NT2/D1 (cell line): ENCODE data around the gene NOTCH3.

Source experiments
- DNase-seq: peaks from one replicate; pipeline ENCODE4 v3.0.0-alpha.2; 2011; ENCODE audit warnings: low read depth, low spot score
- H3K27me3 ChIP-seq: 2 replicates; pipeline ENCODE4 v1.6.0; 2011; ENCODE audit warnings: mild to moderate bottlenecking; ENCODE audit not compliant: insufficient read length, insufficient read depth
- H3K36me3 ChIP-seq: 2 replicates; pipeline ENCODE4 v1.6.1; 2011; ENCODE audit warnings: mild to moderate bottlenecking, low read length, mixed read lengths; ENCODE audit not compliant: insufficient read depth, insufficient read length
- H3K4me1 ChIP-seq: 2 replicates; pipeline ENCODE4 v1.5.1; 2011; ENCODE audit not compliant: insufficient read depth, insufficient read length
- H3K4me3 ChIP-seq: 2 replicates; pipeline ENCODE4 v1.5.1; 2011; ENCODE audit warnings: low read depth; ENCODE audit not compliant: insufficient read length
- H3K9ac ChIP-seq: 2 replicates; pipeline ENCODE4 v1.6.0; 2011; ENCODE audit warnings: low read depth; ENCODE audit not compliant: insufficient read length
- H3K9me3 ChIP-seq: 2 replicates; pipeline ENCODE4 v1.5.1; 2011; ENCODE audit warnings: mild to moderate bottlenecking, low read length; ENCODE audit not compliant: insufficient read depth
- SUZ12 ChIP-seq: IDR thresholded peaks from 2 replicates; pipeline ENCODE4 v1.6.1; 2011; ENCODE audit not compliant: insufficient read length, insufficient read depth; ENCODE audit errors: extremely low read depth
- YY1 ChIP-seq: IDR thresholded peaks from 2 replicates; pipeline ENCODE4 v1.6.1; 2011; ENCODE audit not compliant: insufficient read length, insufficient read depth
- ZNF274 ChIP-seq: IDR thresholded peaks from 2 replicates; pipeline ENCODE4 v1.6.1; 2011; ENCODE audit warnings: mild to moderate bottlenecking, low read depth, low read length

Gene NOTCH3

GRCh38 chr19:15180451-15181390 lies 20.1 kb downstream of the NOTCH3 start:
- DNase-seq, result no peak
- no peaks in the 10 kb centered on the region for H3K27me3 ChIP-seq
- TF ChIP-seq SUZ12 (no peak), YY1 (no peak), ZNF274 (no peak)
- peaks cover 19% of the 10 kb centered on the region for H3K4me1 ChIP-seq
- no peaks in the 10 kb centered on the region for H3K9me3 ChIP-seq
- H3K9ac ChIP-seq, result peak overlapping the region; percentile 32
- peaks cover 83% of the 10 kb centered on the region for H3K36me3 ChIP-seq
- no peak overlapping the region for H3K4me3 ChIP-seq

DNA sequence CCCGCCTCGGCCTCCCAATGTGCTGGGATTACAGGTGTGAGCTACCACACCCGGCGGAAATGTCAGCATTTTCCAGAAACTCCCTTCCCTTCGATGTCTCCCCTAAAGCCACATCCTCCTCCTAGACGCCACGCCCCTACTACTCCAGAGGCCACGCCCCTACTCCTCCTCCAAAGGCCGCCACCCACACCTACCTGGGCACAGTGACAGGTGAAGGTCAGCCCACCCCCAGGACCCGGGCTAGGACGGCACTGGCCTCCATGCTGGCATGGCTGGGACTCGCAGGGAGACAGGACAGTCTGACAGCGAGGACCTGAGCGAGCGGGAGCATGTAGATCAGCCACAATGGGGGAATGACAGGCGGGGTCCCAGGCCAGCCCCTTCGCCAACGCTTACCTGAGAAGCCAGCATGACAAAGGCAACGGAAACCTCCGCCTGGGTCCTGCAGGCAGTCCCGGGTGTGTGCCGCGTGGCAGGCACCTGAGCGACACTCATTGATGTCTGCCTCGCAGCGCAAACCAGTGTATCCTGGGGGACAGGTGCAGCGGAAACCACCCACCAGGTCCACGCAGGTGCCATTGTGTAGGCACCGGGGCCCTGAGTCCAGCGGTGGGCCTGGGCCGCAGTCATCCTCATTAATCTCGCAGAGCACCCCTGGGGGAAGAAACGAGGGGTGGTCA lies 22.0 kb downstream of the NOTCH3 start:
- Histone ChIP-seq H3K4me1 (peaks cover 12% of the 10 kb centered on the region), H3K9me3 (no peaks in the 10 kb centered on the region), H3K36me3 (peaks cover 81% of the 10 kb centered on the region), H3K9ac (no peak overlapping the region), H3K27me3 (no peaks in the 10 kb centered on the region), H3K4me3 (no peak overlapping the region)
- TF ChIP-seq ZNF274 (no peak), SUZ12 (no peak), YY1 (no peak)
- DNase-seq, result no peak

DNA sequence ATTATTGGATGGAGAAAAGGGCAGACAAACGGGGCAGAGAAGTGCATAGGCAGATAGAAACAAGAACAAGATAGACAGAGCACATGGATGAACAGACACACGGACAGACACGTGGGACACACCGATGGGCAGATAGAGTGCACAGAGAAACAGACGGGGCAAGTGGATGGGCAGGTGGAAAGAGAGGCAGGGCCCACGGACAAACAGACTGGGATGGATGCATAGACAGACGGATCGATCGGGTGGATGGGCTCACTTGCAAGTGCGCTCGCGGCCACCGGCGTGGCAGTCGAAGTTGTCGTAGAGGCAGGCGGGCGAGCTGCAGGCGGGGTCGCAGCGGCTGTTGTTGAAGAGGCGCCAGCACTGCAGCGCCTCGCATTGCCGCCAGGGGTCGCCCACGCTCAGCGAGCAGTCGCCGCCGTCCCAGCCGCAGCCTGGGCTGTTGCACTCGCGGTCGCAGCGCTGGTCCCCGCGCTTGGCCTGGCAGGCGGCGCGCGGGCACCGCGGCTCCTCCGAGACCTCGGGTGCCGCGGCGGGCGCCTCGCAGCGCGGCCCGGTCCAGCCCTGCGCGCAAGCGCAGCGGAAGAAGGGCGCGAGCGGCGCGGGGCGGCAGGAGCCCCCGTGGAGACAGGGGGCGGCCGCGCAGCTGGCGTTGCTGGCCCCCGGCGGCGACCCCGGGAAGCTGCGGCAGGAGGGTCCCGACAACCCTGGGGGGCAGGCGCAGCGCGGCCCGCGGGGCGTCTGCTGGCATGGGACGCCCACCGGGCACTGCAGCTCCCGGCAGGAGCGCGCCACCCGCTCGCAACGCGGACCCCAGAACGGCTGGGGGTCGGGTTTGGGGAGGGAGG lies 23.3 kb downstream of the NOTCH3 start:
- peak; percentile 83 for DNase-seq
- H3K4me3 ChIP-seq, result peak overlapping the region; percentile 24
- H3K27me3 ChIP-seq, result no peaks in the 10 kb centered on the region
- no peak for TF ChIP-seq ZNF274
- no peak for TF ChIP-seq YY1
- no peak for TF ChIP-seq SUZ12
- peak overlapping the region; percentile 71 for H3K9ac ChIP-seq
- peaks cover 76% of the 10 kb centered on the region for H3K36me3 ChIP-seq
- H3K4me1 ChIP-seq, result peaks cover 12% of the 10 kb centered on the region
- no peaks in the 10 kb centered on the region for H3K9me3 ChIP-seq

DNA sequence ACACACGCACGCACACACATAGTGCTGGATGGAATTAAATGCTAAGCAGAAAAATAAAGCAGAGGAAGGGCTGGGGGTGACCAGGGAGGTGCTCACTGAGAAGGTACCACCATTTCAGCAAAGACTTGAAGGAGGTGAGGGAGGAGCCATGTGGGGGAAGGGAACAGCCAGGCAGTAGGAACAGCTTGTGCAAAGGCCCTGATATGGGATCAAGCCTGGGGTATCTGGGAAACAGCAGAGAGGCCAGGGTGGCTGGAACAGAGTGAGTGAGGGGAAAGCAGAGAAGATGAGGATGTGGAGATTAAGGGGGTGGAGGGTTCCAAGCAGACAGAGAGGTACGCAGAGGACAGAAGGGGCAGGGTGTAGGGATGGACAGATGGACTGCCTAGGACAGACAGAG lies 25.2 kb downstream of the NOTCH3 start:
- H3K4me3 ChIP-seq, result no peak overlapping the region
- no peak overlapping the region for H3K9ac ChIP-seq
- no peaks in the 10 kb centered on the region for H3K27me3 ChIP-seq
- H3K36me3 ChIP-seq, result peaks cover 78% of the 10 kb centered on the region
- H3K4me1 ChIP-seq, result peaks cover 6% of the 10 kb centered on the region
- no peak for DNase-seq
- no peaks in the 10 kb centered on the region for H3K9me3 ChIP-seq
- TF ChIP-seq ZNF274 (no peak), SUZ12 (no peak), YY1 (no peak)

DNA sequence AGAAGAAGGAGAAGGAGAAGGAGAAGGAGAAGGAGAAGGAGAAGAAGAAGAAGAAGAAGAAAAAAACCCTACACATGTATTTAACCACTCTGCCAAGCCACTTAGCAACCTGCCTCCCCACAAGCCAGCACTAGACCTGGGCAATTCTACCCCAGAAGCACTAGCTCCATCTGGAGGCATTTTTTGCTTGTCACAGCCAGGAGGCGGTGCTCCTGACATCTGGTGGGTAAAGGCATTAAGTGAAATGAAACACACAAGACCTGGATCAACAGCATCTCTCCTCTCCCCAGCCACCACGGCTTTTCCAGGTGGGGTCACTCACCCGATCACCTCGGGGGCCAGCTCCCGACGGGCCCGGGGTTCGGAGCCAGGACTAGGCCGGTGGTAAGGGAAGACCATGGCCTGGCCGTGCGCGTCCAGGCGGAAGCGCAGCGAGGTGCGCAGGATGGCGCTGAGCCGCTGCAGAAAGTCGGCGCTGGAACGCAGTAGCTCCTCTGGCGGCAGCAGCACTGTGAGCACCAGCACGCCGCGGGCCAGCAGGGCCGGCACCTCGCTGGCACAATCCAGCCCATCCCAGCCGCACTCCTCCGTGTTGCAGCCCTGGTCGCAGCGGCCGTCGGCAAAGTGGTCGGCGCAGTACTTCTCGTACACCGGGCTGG lies 26.9 kb downstream of the NOTCH3 start:
- Histone ChIP-seq H3K4me1 (peaks cover 5% of the 10 kb centered on the region), H3K9ac (no peak overlapping the region), H3K36me3 (peaks cover 78% of the 10 kb centered on the region), H3K9me3 (no peaks in the 10 kb centered on the region), H3K4me3 (no peak overlapping the region), H3K27me3 (no peaks in the 10 kb centered on the region)
- TF ChIP-seq ZNF274, result no peak
- no peak for TF ChIP-seq SUZ12
- TF ChIP-seq YY1, result no peak
- no peak for DNase-seq

GRCh38 chr19:15170345-15170744 lies 30.4 kb downstream of the NOTCH3 start:
- Histone ChIP-seq H3K27me3 (no peaks in the 10 kb centered on the region), H3K4me1 (no peaks in the 10 kb centered on the region), H3K36me3 (peaks cover 82% of the 10 kb centered on the region), H3K9ac (peak overlapping the region; percentile 8), H3K4me3 (no peak overlapping the region), H3K9me3 (peaks cover 19% of the 10 kb centered on the region)
- DNase-seq, result no peak
- no peak for TF ChIP-seq ZNF274
- no peak for TF ChIP-seq SUZ12
- TF ChIP-seq YY1, result no peak
